GM23338 (cell line): Measurements from ENCODE around the gene CAP1. TPM values are rescaled to one million over a fixed set of nuclear protein-coding genes. Genes with fewer than 3 reads are reported as not detected.

Experiments used
- ATAC-seq: fragments of 200-7000 bp; cut with Tn5 transposase; 3 replicates; pipeline ENCODE4 v1.9.1; 2020
- DNase-seq: peaks from one replicate; pipeline ENCODE4 v3.0.0-alpha.2; 2015; ENCODE audit warnings: low spot score
- H2AFZ ChIP-seq: fragments of 200-600 bp; sonication (generic); 2 replicates; pipeline ENCODE4 v1.8.0; 2016; ENCODE audit warnings: antibody characterized with exemption, mild to moderate bottlenecking, moderate library complexity
- H3F3A ChIP-seq: fragments of 200-600 bp; sonication (generic); replicated peaks from 2 replicates; pipeline ENCODE4 v1.8.0; 2017; ENCODE audit warnings: antibody characterized with exemption, mixed run types, low read depth
- H3K27ac ChIP-seq: fragments of 200-600 bp; sonication (generic); 2 replicates; pipeline ENCODE4 v1.6.1; 2016; ENCODE audit warnings: low read depth
- H3K27me3 ChIP-seq: fragments of 200-600 bp; sonication (generic); 2 replicates; pipeline ENCODE4 v1.8.0; 2016; ENCODE audit warnings: mild to moderate bottlenecking, mixed run types, moderate library complexity; ENCODE audit not compliant: insufficient read depth
- H3K36me3 ChIP-seq: fragments of 200-600 bp; sonication (generic); 2 replicates; pipeline ENCODE4 v1.8.0; 2016; ENCODE audit warnings: mild to moderate bottlenecking; ENCODE audit not compliant: insufficient read depth
- H3K4me1 ChIP-seq: fragments of 200-600 bp; sonication (generic); 2 replicates; pipeline ENCODE4 v1.8.0; 2016; ENCODE audit warnings: mild to moderate bottlenecking, moderate library complexity; ENCODE audit not compliant: insufficient read depth
- H3K4me2 ChIP-seq: fragments of 200-600 bp; sonication (generic); 2 replicates; pipeline ENCODE4 v1.7.1; 2017; ENCODE audit warnings: mixed run types
- H3K4me3 ChIP-seq: fragments of 200-600 bp; sonication (generic); 2 replicates; pipeline ENCODE4 v1.6.1; 2016; ENCODE audit warnings: mixed run types
- H3K79me2 ChIP-seq: fragments of 200-600 bp; sonication (generic); replicated peaks from 2 replicates; pipeline ENCODE4 v1.8.0; 2017; ENCODE audit warnings: mild to moderate bottlenecking; ENCODE audit not compliant: insufficient read depth
- H3K9me2 ChIP-seq: fragments of 200-600 bp; sonication (generic); 2 replicates; pipeline ENCODE4 v1.8.0; 2017; ENCODE audit not compliant: insufficient read depth
- H4K20me1 ChIP-seq: fragments of 200-600 bp; sonication (generic); replicated peaks from 2 replicates; pipeline ENCODE4 v1.8.0; 2017; ENCODE audit warnings: mild to moderate bottlenecking; ENCODE audit not compliant: insufficient read depth
- H3K27ac Mint-ChIP-seq: 2 replicates; pipeline ENCODE4 v1.8.0; 2020; ENCODE audit warnings: inconsistent platforms, mild to moderate bottlenecking, moderate library complexity, mixed read lengths
- H3K27me3 Mint-ChIP-seq: 3 replicates; pipeline ENCODE4 v1.8.0; 2022; ENCODE audit warnings: low read depth, mild to moderate bottlenecking, moderate library complexity, mixed read lengths, inconsistent platforms; ENCODE audit not compliant: insufficient read depth, poor library complexity
- H3K36me3 Mint-ChIP-seq: 3 replicates; pipeline ENCODE4 v1.8.0; 2021; ENCODE audit warnings: low read depth, mild to moderate bottlenecking, inconsistent platforms, moderate library complexity, mixed read lengths
- H3K4me1 Mint-ChIP-seq: 3 replicates; pipeline ENCODE4 v1.8.0; 2020; ENCODE audit warnings: mild to moderate bottlenecking, inconsistent platforms, mixed read lengths
- H3K4me3 Mint-ChIP-seq: 3 replicates; pipeline ENCODE4 v1.8.0; 2021; ENCODE audit warnings: moderate library complexity, mild to moderate bottlenecking, inconsistent platforms, mixed read lengths
- H3K9me3 Mint-ChIP-seq: 3 replicates; pipeline ENCODE4 v1.8.0; 2020; ENCODE audit warnings: moderate library complexity, mild to moderate bottlenecking, inconsistent platforms, mixed read lengths
- CREB1 ChIP-seq: fragments of 250-450 bp; sonication (Bioruptor Pico); IDR thresholded peaks from 2 replicates; pipeline ENCODE4 v1.5.0; 2020; ENCODE audit warnings: low read depth, mild to moderate bottlenecking, moderate library complexity
- EZH2phosphoT487 ChIP-seq: fragments of 200-600 bp; sonication (generic); IDR thresholded peaks from one replicate; pipeline ENCODE4 v1.8.1; 2018; ENCODE audit warnings: antibody characterized with exemption; ENCODE audit not compliant: unreplicated experiment
- ZNF462 ChIP-seq: fragments of 250-450 bp; sonication (Bioruptor Pico); IDR thresholded peaks from 2 replicates; pipeline ENCODE4 v1.5.0; 2020; ENCODE audit warnings: mild to moderate bottlenecking, moderate library complexity
- polyA plus RNA-seq: library from polyadenylated mRNA; unstranded; fragments of >200 nt; fragmentation: Nextera tagmentation; extraction: Ambion mirVana; gene quantifications from 2 replicates; pipeline ENCODE4 v1.2.1, GENCODE V29; 2016
- total RNA-seq: library from RNA; depleted of rRNA; stranded (reverse); fragments of >200 nt; shearing (Covaris generic); gene quantifications from 2 replicates; pipeline ENCODE4 v1.2.3, GENCODE V29; 2014

The CAP1 gene
- total and polyA plus RNA-seq, 2 experiments from 2014 or later: 133 to 254 TPM

- Histone ChIP-seq H3K27ac (peak overlapping the region; percentile 40; the same call in 1 of the 2 replicates), H2AFZ (no peak overlapping the region), H3K4me3 (no peak overlapping the region), H3K27me3 (no peaks in the 10 kb centered on the region), H3K36me3 (peaks cover 16% of the 10 kb centered on the region), H3K9me2 (no peaks in the 10 kb centered on the region), H3K79me2 (peaks cover 79% of the 10 kb centered on the region), H3K4me2 (no peak overlapping the region), H4K20me1 (peaks cover 46% of the 10 kb centered on the region), H3K4me1 (peaks cover 21% of the 10 kb centered on the region), H3F3A (no peaks in the 10 kb centered on the region)
- peaks cover 2% of the 10 kb centered on the region for H3K27me3 Mint-ChIP-seq
- peaks cover 39% of the 10 kb centered on the region for H3K4me1 Mint-ChIP-seq
- peaks cover 19% of the 10 kb centered on the region; the same call in 2 of the 3 replicates for H3K36me3 Mint-ChIP-seq
- ATAC-seq: no peak
- H3K27ac Mint-ChIP-seq: no peak overlapping the region
- no peak overlapping the region for H3K4me3 Mint-ChIP-seq
- no peak for DNase-seq
- no peaks in the 10 kb centered on the region for H3K9me3 Mint-ChIP-seq
- no peak for TF ChIP-seq ZNF462 (CRISPR knock-in tag)
Observed at GRCh38 chr1:40056519-40057309, 16.2 kb downstream of the CAP1 start.

- peaks cover 25% of the 10 kb centered on the region; the same call in 2 of the 3 replicates for H3K36me3 Mint-ChIP-seq
- Histone ChIP-seq H3K27ac (peak overlapping the region; percentile 40), H3K79me2 (peaks cover 78% of the 10 kb centered on the region), H3K9me2 (no peaks in the 10 kb centered on the region), H2AFZ (no peak overlapping the region), H3K4me1 (peaks cover 21% of the 10 kb centered on the region), H3K36me3 (peaks cover 22% of the 10 kb centered on the region), H4K20me1 (peaks cover 40% of the 10 kb centered on the region), H3K4me3 (no peak overlapping the region), H3F3A (no peaks in the 10 kb centered on the region), H3K27me3 (no peaks in the 10 kb centered on the region), H3K4me2 (no peak overlapping the region)
- peaks cover 2% of the 10 kb centered on the region for H3K27me3 Mint-ChIP-seq
- DNase-seq: no peak
- no peak for ATAC-seq
- H3K27ac Mint-ChIP-seq: 0 out of 2 replicates have a peak overlapping the region, but pooled peaks have one; percentile 3
- H3K9me3 Mint-ChIP-seq: no peaks in the 10 kb centered on the region
- H3K4me3 Mint-ChIP-seq: no peak overlapping the region
- peaks cover 39% of the 10 kb centered on the region for H3K4me1 Mint-ChIP-seq
- TF ChIP-seq ZNF462 (CRISPR knock-in tag) (no peak), EZH2phosphoT487 (no peak), CREB1 (CRISPR knock-in tag) (no peak)
Observed at GRCh38 chr1:40057310-40058030, 16.9 kb downstream of the CAP1 start.
